GM10248 (cell line): ENCODE results near the gene ENPP3.

Experiments used
- CTCF ChIA-PET: fragments of 300-600 bp; sonication (Branson Sonifier 250); formaldehyde crosslinking; extraction: SDS; loops from one replicate; lab custom pipeline; 2021; ENCODE audit warnings: antibody characterized with exemption; lab: Yijun Ruan, JAX
- POLR2A ChIA-PET: fragments of 350-650 bp; sonication (Branson Sonifier 250); formaldehyde crosslinking; extraction: SDS; loops from one replicate; lab custom pipeline; 2020; ENCODE audit warnings: antibody characterized with exemption; lab: Yijun Ruan, JAX
- DNase-seq: peaks from one replicate; pipeline ENCODE4 v3.0.0; 2012; ENCODE audit errors: extremely low spot score
- TF ChIP-seq, protein P1 (sequence below): IDR thresholded peaks from 2 replicates; pipeline ENCODE4 v1.5.1; 2012; ENCODE audit warnings: mild to moderate bottlenecking, low read depth; ENCODE audit errors: extremely low read depth, missing control alignments, control extremely low read depth

ENPP3 gene

DNA sequence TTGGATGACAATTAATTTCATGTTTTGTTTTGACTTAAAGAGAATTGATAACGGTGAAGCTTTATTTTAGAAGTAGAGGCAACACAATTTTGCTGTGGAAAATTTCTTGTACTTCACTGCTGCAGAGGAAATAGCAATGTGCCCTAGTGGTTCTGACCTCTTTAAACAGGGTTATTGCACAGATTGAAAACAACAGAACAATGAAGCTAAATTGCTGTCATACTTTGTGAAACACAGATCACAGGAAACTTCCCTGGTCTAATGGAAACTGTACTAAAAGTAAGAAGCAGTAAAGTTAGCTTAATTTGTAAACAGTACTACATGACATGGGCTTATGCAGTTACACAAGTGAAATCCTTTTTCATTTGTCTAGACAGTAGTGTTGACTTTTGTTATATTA lies 32.8 kb downstream of the ENPP3 start:
- ChIA-PET CTCF (interaction anchor here (1.0 to 2.8 kb wide), 6 partner anchors 9 to 59 kb away, joined by 3 to 9 read pairs (median 4); partner anchors contain the start of gene MED23), POLR2A (no interaction called here)
- no peak for DNase-seq
- TF ChIP-seq, protein P1, sequence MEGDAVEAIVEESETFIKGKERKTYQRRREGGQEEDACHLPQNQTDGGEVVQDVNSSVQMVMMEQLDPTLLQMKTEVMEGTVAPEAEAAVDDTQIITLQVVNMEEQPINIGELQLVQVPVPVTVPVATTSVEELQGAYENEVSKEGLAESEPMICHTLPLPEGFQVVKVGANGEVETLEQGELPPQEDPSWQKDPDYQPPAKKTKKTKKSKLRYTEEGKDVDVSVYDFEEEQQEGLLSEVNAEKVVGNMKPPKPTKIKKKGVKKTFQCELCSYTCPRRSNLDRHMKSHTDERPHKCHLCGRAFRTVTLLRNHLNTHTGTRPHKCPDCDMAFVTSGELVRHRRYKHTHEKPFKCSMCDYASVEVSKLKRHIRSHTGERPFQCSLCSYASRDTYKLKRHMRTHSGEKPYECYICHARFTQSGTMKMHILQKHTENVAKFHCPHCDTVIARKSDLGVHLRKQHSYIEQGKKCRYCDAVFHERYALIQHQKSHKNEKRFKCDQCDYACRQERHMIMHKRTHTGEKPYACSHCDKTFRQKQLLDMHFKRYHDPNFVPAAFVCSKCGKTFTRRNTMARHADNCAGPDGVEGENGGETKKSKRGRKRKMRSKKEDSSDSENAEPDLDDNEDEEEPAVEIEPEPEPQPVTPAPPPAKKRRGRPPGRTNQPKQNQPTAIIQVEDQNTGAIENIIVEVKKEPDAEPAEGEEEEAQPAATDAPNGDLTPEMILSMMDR: no peak

DNA sequence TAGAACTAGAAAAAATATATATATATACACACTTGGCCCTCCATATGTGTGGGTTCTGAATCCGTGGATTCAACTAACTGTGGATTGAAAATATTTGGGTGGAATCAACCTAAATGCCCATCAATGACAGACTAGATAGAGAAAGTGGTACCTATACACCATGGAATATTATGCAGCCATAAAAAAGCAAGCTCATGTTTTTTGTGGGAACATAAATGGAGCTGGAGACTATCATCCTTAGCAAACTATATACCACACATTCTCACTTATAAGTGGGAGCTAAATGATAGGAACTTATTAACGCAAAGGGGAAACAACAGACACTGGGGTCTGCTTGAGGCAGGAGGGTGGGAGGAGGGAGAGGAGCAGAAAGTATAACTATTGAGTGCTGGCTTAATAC lies 36.1 kb downstream of the ENPP3 start:
- TF ChIP-seq, protein P1: no peak
- ChIA-PET CTCF (no interaction called here), POLR2A (no interaction called here)
- no peak for DNase-seq

DNA sequence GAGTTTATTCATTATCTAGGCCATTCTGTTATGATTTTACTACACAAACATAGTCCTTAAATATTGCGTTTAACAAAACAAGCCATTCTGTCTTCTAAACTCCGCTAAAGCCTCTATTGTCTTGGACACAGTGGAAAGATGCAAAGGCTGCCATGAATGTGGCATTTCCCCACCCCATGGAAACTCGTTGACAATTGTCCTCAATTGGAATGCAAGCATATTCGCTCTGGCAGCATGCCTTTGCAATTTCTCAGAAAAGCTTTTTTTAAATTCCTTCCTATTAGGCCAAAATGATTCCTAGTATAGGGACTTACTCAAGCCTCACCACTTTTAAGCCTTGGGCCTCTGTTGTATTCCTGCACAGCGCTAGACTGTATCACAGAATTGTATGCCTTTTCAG lies 41.3 kb downstream of the ENPP3 start:
- DNase-seq: no peak
- TF ChIP-seq, protein P1: no peak
- ChIA-PET CTCF (no interaction called here), POLR2A (no interaction called here)

DNA sequence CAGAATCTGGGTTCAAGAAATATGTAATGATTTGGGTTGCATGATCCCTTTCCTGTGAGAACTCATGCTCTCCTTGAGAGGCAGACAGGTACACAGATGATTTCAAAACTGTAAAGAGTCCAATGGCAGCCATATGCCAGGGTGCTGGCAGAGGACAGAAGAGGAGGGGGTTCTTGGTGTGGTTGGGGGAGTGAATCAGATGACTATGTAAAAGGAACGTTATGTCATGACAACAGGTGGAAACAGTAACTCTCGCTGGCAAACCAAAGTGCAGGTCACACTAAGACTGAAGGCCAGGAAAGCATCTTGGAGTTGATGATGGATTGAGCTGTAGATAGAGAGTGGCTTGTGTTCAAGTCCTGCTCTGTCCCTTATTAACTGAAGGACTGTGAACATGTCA lies 43.8 kb downstream of the ENPP3 start:
- POLR2A ChIA-PET: no interaction called here
- DNase-seq: no peak
- CTCF ChIA-PET: interaction anchor here (1.4 kb wide), 1 partner anchor 52 kb away, joined by 3 read pairs; no protein-coding TSS in a partner anchor
- TF ChIP-seq, protein P1: no peak

DNA sequence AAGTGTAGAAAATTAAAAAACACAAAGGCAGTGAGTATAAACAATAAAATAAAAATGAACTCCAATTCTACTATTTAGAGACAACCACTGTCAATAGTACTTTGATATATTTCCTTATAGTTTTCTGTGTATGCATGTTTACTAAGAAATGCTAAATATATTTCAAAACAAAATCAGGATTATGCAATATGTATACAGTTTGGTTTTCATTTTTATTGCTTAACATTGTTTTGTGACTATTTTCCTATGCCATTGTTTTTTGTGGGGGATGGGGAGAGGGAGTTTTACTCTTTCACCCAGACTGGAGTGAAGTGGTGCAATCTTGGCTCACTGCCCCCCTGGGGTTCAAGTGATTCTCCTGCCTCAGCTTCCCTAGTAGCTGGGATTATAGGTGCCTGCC lies 44.5 kb downstream of the ENPP3 start:
- TF ChIP-seq, protein P1: no peak
- ChIA-PET CTCF (interaction anchor here (1.2 to 1.4 kb wide), 2 partner anchors 53 kb away, joined by 3 read pairs; partner anchors contain the start of gene MED23), POLR2A (no interaction called here)
- DNase-seq: no peak

DNA sequence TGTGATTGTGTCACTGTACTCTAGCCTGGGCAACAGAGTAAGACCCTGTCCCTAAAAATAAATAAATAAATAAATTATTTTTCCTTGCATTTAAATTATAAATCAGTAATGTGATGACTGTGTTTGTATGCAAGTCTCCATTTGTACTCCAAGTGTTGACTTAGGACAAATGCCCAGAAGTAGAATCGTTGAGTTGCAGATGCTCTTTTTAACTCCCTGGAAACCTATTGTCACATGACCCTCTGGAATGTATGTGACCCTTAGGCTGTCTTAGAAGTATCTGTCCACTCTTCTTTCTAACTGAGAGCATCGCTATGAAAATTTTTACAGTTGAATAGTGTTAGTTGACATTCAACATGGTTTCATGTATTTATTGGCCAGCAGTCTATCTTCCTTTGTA lies 45.3 kb downstream of the ENPP3 start:
- POLR2A ChIA-PET: no interaction called here
- CTCF ChIA-PET: interaction anchor here (1.2 kb wide), 1 partner anchor 54 kb away, joined by 3 read pairs; the partner anchor contains the start of gene MED23

More for the DNA sequence above, 45.3 kb downstream of the ENPP3 start:
- TF ChIP-seq, protein P1: no peak
- no peak for DNase-seq
